HepG2 (cell line): Measurements from ENCODE around the gene B4GALT1. TPM values are rescaled to one million over a fixed set of nuclear protein-coding genes. Genes with fewer than 3 reads are reported as not detected.
A peak's percentile ranks its signal among the peaks of the same experiment; 100 is the strongest.

Experiments used
- ARNTL ChIP-seq: sonication (generic); formaldehyde crosslinking; IDR thresholded peaks from 2 replicates; pipeline ENCODE4 v1.4.0; 2020; ENCODE audit warnings: mild to moderate bottlenecking, missing genetic modification reagents
- BATF2 ChIP-seq: sonication (generic); formaldehyde crosslinking; IDR thresholded peaks from 2 replicates; pipeline ENCODE4 v1.8.0; 2022; ENCODE audit warnings: mild to moderate bottlenecking, missing genetic modification reagents, moderate library complexity
- CBX2 ChIP-seq, 2 experiments: fragments of 200-600 bp in 1 of 2; sonication (generic); formaldehyde crosslinking in 1 of 2; IDR thresholded peaks; 2 replicates each; pipeline versions ENCODE4 v1.7.0 to v1.8.1; 2018 to 2022; ENCODE audit warnings: low read depth in 2 of 2, low read length in 1 of 2, mild to moderate bottlenecking in 1 of 2, missing genetic modification reagents in 1 of 2
- CHD2 ChIP-seq: IDR thresholded peaks from 2 replicates; pipeline ENCODE4 v1.6.1; 2011; ENCODE audit warnings: low read depth, low read length, improper control_type of control experiment
- HMGA1 ChIP-seq: sonication (generic); formaldehyde crosslinking; conservative IDR thresholded peaks from 2 replicates; pipeline ENCODE4 v1.4.0; 2020; ENCODE audit warnings: missing genetic modification reagents
- MTERF4 ChIP-seq: sonication (generic); formaldehyde crosslinking; IDR thresholded peaks from 2 replicates; pipeline ENCODE4 v1.8.0; 2023; ENCODE audit warnings: mild to moderate bottlenecking, missing genetic modification reagents
- MYC ChIP-seq: sonication (generic); formaldehyde crosslinking; IDR thresholded peaks from 2 replicates; pipeline ENCODE4 v1.9.0; 2021; ENCODE audit warnings: missing genetic modification reagents, borderline replicate concordance
- MYNN ChIP-seq: sonication (generic); formaldehyde crosslinking; IDR thresholded peaks from 2 replicates; pipeline ENCODE4 v1.4.0; 2020; ENCODE audit warnings: mild to moderate bottlenecking, low read depth, missing genetic modification reagents
- SALL2 ChIP-seq: sonication (generic); formaldehyde crosslinking; IDR thresholded peaks from 2 replicates; pipeline ENCODE4 v1.8.1; 2023; ENCODE audit warnings: mild to moderate bottlenecking, missing genetic modification reagents, inconsistent platforms
- THYN1 ChIP-seq: sonication (generic); formaldehyde crosslinking; IDR thresholded peaks from 2 replicates; pipeline ENCODE4 v1.8.1; 2023; ENCODE audit warnings: low read depth, mild to moderate bottlenecking, moderate library complexity, missing genetic modification reagents, borderline replicate concordance
- ZNF180 ChIP-seq: sonication (generic); formaldehyde crosslinking; IDR thresholded peaks from 2 replicates; pipeline ENCODE4 v1.4.0; 2020; ENCODE audit warnings: low read depth, missing genetic modification reagents, borderline replicate concordance
- ZNF333 ChIP-seq: sonication (generic); formaldehyde crosslinking; IDR thresholded peaks from 2 replicates; pipeline ENCODE4 v1.4.0; 2020; ENCODE audit warnings: mild to moderate bottlenecking, missing genetic modification reagents, borderline replicate concordance
- ZNF34 ChIP-seq: sonication (generic); formaldehyde crosslinking; IDR thresholded peaks from 2 replicates; pipeline ENCODE4 v1.4.0; 2020; ENCODE audit warnings: mild to moderate bottlenecking, missing genetic modification reagents, borderline replicate concordance
- ZNF639 ChIP-seq: conservative IDR thresholded peaks from 2 replicates; pipeline ENCODE4 v1.6.1; 2018; ENCODE audit warnings: missing genetic modification reagents
- ZNF720 ChIP-seq: sonication (generic); formaldehyde crosslinking; IDR thresholded peaks from 2 replicates; pipeline ENCODE4 v1.4.0; 2020; ENCODE audit warnings: missing genetic modification reagents
- ZXDC ChIP-seq: sonication (generic); formaldehyde crosslinking; IDR thresholded peaks from 2 replicates; pipeline ENCODE4 v1.5.0; 2020; ENCODE audit warnings: mild to moderate bottlenecking, missing genetic modification reagents
- polyA plus RNA-seq, 8 experiments: library from polyadenylated mRNA; depleted of rRNA in 3 of 8; stranded (reverse) in 7 of 8; unstranded in 1 of 8; fragments of >200 nt; fragmentation: Illumina TruSeq in 4 of 8; extraction: Trizol in 4 of 8; gene quantifications; 2 replicates each; pipeline versions ENCODE4 v1.2.1 to v1.2.3, GENCODE V29; 2011 to 2016; ENCODE audit warnings: low read depth in 4 of 8, missing spikeins in 1 of 8, mixed read lengths in 1 of 8; ENCODE audit not compliant: insufficient read depth in 1 of 8
- total RNA-seq, 5 experiments: library from RNA; depleted of rRNA; stranded (reverse); fragments of >200 nt; fragmentation: Illumina TruSeq; extraction: Trizol; gene quantifications; 2 replicates each; pipeline ENCODE4 v1.2.3, GENCODE V29; 2016; ENCODE audit warnings: low read depth in 1 of 5
- TF ChIP-seq, protein P1 (sequence below): sonication (generic); formaldehyde crosslinking; IDR thresholded peaks from 2 replicates; pipeline ENCODE4 v1.4.0; 2020; ENCODE audit warnings: mild to moderate bottlenecking, missing genetic modification reagents
- TF ChIP-seq, protein P2 (sequence below): sonication (generic); formaldehyde crosslinking; IDR thresholded peaks from 2 replicates; pipeline ENCODE4 v1.5.0; 2020; ENCODE audit warnings: missing genetic modification reagents

Gene B4GALT1
- total and polyA plus RNA-seq, 2 of the 13 experiments (the other 11 are each of a cell fraction or from before 2014, with no cell fraction given) = 15.7 to 33.5 TPM

DNA sequence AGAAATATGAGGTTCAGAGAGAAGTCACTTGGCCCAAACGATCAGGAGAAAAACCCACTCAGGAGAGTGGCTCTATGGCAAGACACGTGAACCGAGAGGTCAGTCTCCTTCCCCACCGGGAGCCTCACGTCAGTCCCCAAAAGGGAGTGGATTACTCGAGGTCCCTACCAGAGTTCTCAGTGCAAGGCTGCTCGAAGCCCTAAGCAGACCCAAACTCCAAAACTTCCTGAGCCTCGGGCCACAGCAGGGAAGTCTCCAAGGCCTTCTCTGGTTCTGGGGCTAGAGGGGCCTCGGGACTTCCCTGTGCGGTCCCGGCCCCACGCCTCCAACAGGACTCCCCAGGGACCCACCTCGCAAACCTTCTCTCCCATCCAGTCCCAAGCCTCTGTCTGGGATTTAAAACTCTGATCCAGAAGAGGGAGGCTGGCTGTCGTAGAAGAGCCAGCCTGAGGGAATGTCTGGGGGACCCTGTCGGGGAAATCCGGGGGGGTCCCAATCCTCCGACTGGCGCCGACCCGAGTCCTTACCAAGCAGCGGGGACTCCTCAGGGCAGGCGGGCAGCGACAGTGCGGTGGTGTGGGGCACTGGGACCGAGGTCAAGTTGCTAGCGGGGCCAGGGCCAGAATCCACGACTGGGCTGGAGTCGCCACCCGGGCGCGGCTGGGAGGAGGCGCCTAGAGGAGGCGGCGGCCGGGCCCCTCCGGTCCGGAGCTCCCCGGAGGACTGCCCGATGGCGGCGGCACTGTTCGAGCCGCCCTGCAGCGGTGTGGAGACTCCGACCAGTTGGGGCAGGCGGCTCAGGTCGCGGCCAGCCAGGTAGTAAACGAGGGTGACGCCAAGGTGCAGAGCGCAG, 679 bp downstream of the B4GALT1 start (continued):
- TF ChIP-seq BATF2 = 0 out of 2 replicates have a peak, but pooled peaks have one; percentile 83
- peak; percentile 4 for TF ChIP-seq MYC (CRISPR knock-in tag)
- TF ChIP-seq, protein P1, sequence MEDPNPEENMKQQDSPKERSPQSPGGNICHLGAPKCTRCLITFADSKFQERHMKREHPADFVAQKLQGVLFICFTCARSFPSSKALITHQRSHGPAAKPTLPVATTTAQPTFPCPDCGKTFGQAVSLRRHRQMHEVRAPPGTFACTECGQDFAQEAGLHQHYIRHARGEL (CRISPR knock-in tag) = no peak
- TF ChIP-seq ZNF333 = peak; percentile 54; the same call in 1 of the 2 replicates
- TF ChIP-seq THYN1 (CRISPR knock-in tag) = no peak
- TF ChIP-seq ZXDC (CRISPR knock-in tag) = 0 out of 2 replicates have a peak, but pooled peaks have one; percentile 12
- peak; percentile 61; the same call in 1 of the 2 replicates for TF ChIP-seq MTERF4 (CRISPR knock-in tag)
- 0 out of 2 replicates have a peak, but pooled peaks have one; percentile 51 for TF ChIP-seq ZNF34 (CRISPR knock-in tag)
- TF ChIP-seq ZNF720 (CRISPR knock-in tag) = no peak
- no peak for TF ChIP-seq ZNF639 (CRISPR knock-in tag)
- no peak for TF ChIP-seq ZNF180 (CRISPR knock-in tag)
- 0 out of 2 replicates have a peak, but pooled peaks have one; percentile 57 for TF ChIP-seq MYNN (CRISPR knock-in tag)
- TF ChIP-seq, protein P2, sequence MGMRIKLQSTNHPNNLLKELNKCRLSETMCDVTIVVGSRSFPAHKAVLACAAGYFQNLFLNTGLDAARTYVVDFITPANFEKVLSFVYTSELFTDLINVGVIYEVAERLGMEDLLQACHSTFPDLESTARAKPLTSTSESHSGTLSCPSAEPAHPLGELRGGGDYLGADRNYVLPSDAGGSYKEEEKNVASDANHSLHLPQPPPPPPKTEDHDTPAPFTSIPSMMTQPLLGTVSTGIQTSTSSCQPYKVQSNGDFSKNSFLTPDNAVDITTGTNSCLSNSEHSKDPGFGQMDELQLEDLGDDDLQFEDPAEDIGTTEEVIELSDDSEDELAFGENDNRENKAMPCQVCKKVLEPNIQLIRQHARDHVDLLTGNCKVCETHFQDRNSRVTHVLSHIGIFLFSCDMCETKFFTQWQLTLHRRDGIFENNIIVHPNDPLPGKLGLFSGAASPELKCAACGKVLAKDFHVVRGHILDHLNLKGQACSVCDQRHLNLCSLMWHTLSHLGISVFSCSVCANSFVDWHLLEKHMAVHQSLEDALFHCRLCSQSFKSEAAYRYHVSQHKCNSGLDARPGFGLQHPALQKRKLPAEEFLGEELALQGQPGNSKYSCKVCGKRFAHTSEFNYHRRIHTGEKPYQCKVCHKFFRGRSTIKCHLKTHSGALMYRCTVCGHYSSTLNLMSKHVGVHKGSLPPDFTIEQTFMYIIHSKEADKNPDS = 0 out of 2 replicates have a peak, but pooled peaks have one; percentile 11
- no peak for TF ChIP-seq CBX2 (IDR thresholded peaks at IDR 0.05; ENCODE audit: low read depth, low read length)
- no peak for TF ChIP-seq CBX2 (CRISPR knock-in tag; IDR thresholded peaks at IDR 0.05; ENCODE audit: low read depth)
- peak; percentile 57; the same call in 1 of the 2 replicates for TF ChIP-seq SALL2
- TF ChIP-seq ARNTL (CRISPR knock-in tag) = 0 out of 2 replicates have a peak, but pooled peaks have one; percentile 25
- no peak for TF ChIP-seq HMGA1 (CRISPR knock-in tag)
- no peak for TF ChIP-seq CHD2
